ENCODE results near the gene JOSD1. TPM values are rescaled to one million over a fixed set of nuclear protein-coding genes. Genes with fewer than 3 reads are reported as not detected.
A peak's percentile ranks its signal among the peaks of the same experiment; 100 is the strongest.

JOSD1 gene
- total RNA-seq, 4 donors from 2014 or later: 77.6 to 156 (median 121) TPM

DNA sequence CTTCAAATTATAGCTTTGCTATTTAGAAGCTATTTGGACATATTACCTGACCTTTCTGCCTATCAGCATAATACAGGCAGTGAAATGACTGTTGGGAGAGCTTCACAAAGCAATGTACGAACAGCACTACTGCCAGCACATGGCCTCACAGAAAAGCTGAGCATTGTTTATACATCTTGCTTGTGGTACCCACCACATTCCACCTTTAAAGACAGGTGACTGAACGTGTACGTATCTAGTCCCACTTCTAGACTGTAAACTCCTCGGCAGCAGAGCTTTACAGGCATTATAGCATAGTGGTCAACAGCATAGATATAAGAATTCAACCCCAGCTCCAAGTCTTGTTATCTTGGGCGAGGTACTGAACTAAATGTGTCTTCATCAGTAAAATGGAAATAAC, 1.6 kb downstream of the JOSD1 start:
- no peaks in the 10 kb centered on the region for H3K9me3 ChIP-seq
- peak overlapping the region in 3 of 4 donors; percentile 68 to 92 (median 90) for H3K4me3 ChIP-seq
- no peak for DNase-seq
- H3K27ac ChIP-seq: peak overlapping the region in 3 of 4 donors; percentile 92 to 100 (median 97)
- H3K36me3 ChIP-seq: no peaks in the 10 kb centered on the region
- TF ChIP-seq POLR2A (IDR thresholded peaks at IDR 0.05): no peak
- TF ChIP-seq, protein P1, sequence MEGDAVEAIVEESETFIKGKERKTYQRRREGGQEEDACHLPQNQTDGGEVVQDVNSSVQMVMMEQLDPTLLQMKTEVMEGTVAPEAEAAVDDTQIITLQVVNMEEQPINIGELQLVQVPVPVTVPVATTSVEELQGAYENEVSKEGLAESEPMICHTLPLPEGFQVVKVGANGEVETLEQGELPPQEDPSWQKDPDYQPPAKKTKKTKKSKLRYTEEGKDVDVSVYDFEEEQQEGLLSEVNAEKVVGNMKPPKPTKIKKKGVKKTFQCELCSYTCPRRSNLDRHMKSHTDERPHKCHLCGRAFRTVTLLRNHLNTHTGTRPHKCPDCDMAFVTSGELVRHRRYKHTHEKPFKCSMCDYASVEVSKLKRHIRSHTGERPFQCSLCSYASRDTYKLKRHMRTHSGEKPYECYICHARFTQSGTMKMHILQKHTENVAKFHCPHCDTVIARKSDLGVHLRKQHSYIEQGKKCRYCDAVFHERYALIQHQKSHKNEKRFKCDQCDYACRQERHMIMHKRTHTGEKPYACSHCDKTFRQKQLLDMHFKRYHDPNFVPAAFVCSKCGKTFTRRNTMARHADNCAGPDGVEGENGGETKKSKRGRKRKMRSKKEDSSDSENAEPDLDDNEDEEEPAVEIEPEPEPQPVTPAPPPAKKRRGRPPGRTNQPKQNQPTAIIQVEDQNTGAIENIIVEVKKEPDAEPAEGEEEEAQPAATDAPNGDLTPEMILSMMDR (IDR thresholded peaks at IDR 0.05): no peak
- H3K4me1 ChIP-seq: peaks cover 0 to 57% (median 6%) of the 10 kb centered on the region in 4 donors
- no peaks in the 10 kb centered on the region for H3K27me3 ChIP-seq

DNA sequence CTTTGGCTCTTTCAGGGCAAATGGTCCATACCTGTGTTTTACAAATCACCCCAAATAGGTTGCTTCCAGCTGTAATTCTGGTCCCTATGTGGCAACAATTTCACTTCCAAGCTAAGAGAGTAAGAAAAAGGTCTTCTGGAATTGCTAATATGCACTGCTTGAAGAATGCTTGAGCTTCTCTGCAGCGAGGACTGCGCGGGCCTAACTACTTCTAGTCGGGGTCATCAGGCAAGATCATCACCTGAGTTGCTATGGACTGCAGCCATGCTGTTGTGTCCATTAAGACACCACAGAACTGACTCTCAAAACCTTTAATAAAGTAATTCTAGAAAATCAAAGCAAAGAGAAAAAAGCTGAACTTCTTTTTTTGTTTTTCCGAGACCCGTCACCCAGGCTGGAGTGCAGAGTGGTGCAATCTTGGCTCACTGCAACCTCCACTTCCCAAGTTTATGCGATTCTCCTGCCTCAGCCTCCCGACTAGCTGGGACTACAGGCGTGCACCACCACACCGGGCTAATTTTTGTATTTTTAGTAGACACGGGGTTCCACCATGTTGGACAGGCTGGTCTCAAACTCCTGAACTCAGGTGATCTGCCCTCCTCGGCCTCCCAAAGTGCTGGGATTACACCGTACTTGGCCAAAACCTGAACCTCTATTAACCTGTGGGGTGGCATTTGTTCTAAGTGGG, 2.2 kb downstream of the JOSD1 start:
- TF ChIP-seq, protein P1 (IDR thresholded peaks at IDR 0.05): no peak
- no peak for TF ChIP-seq POLR2A (IDR thresholded peaks at IDR 0.05)
- Histone ChIP-seq H3K27me3 (no peaks in the 10 kb centered on the region), H3K4me1 (peaks cover 0 to 58% (median 6%) of the 10 kb centered on the region in 4 donors), H3K36me3 (no peaks in the 10 kb centered on the region), H3K9me3 (no peaks in the 10 kb centered on the region), H3K27ac (peak overlapping the region in 2 of 4 donors; percentile 97 to 100), H3K4me3 (peak overlapping the region in 2 of 4 donors; percentile 68 to 90)
- no peak for DNase-seq

DNA sequence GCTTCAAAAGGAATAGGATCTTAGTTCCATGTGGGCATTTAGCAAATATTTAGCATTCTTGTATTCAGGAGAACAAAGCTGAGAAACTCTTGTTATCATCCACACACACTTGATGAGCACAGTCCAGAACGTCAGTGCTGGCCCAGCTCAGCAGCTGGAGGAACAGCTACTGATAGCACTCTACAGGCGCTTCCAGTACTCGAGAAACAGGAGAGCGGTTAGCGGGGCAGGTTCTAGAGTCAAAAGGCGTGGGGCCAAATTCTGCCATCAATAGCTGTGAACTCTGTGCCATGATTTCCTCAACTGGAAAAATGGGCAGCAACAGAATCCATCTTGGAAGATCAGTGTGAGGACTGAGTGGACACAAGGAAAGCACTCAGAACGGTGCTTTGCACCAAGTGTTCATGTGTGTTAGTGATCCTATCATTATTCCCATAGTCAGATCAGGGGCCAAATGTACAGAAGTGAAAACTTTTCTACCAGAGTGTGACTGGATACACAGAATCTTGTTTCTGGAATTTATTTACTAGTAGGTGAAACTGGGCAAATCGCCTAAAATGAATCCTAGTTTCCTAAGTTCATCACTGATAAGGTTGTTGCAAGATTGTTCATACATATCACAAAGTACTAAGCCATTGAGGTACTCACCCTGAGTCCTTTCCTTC, 3.2 kb downstream of the JOSD1 start:
- Histone ChIP-seq H3K27me3 (no peaks in the 10 kb centered on the region), H3K4me3 (peak overlapping the region in 2 of 4 donors; percentile 68 to 90)
- TF ChIP-seq POLR2A (IDR thresholded peaks at IDR 0.05): peak in 1 of 2 donors; percentile 45
- TF ChIP-seq, protein P1 (IDR thresholded peaks at IDR 0.05): no peak

DNA sequence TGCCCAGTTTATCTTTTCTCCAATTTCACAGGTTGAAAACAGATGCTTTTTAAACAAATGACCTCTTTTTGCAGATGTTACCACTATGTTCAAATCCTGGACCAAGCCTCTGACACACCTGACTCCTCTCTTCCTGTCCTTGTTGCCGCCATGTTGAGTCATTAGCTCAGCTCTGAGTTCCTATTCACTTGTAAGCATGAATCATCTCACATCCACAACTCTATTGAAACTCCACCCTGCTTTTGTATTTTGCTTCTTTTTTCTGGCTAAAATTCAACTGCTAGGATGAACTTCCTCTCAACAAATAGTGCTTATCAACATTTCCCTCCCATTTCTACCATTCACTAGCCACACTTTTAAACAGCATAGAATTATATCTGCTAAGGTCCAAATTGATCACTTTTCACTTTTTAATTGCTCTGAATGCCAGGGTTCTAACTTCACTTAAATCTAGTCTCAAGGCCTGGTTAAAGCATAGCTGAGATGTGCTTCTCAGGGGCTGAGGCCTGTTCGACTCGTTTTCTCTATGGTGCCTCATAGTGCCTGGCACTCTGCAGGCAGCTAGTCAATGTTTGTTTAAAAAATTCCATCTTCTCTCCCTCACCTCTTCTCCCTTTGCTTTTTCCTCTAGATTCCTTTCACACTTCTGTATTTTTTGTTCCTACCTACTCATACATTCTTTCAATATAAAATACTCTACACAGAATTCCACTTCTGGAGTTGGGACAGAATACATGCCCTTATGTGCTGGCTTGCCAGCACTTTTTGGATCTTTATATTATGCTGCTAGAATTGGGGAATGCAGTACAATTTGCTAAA, 3.9 kb downstream of the JOSD1 start:
- Histone ChIP-seq H3K27me3 (no peaks in the 10 kb centered on the region), H3K9me3 (no peaks in the 10 kb centered on the region), H3K36me3 (peaks cover 0 to 7% (median 0%) of the 10 kb centered on the region in 3 donors), H3K27ac (peak overlapping the region in 3 of 4 donors; percentile 75 to 100 (median 93)), H3K4me1 (peaks cover 0 to 67% (median 6%) of the 10 kb centered on the region in 4 donors), H3K4me3 (peak overlapping the region in 2 of 4 donors; percentile 68 to 90)
- TF ChIP-seq, protein P1 (IDR thresholded peaks at IDR 0.05): no peak
- peak in 1 of 2 donors; percentile 49 for TF ChIP-seq POLR2A (IDR thresholded peaks at IDR 0.05)
- peak in 1 of 3 donors; percentile 62 for DNase-seq

More for the DNA sequence above, 3.2 kb downstream of the JOSD1 start:
- Histone ChIP-seq H3K36me3 (no peaks in the 10 kb centered on the region), H3K9me3 (no peaks in the 10 kb centered on the region), H3K4me1 (peaks cover 0 to 68% (median 6%) of the 10 kb centered on the region in 4 donors), H3K27ac (peak overlapping the region in 3 of 4 donors; percentile 75 to 100 (median 93))
- DNase-seq: peak in 1 of 3 donors; percentile 59

DNA sequence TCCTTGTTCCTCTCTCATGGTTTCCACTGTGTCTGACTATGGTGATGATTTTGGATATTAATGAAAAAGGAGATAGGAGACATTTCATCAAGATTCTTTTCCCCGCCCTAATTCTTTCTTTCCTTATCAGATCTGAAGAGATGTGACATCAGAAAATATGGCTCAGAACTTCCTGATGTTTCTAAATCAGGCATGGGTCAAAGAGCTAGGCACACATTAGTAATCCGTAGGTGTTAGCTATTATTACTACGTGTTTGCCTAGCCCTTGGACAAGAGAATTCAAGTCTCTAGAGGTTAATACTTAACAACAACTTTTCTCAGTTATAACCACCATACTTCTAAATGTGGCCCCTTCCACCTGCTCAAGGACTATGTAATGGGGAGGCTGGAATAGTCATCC, 5.8 kb downstream of the JOSD1 start:
- DNase-seq: no peak
- H3K36me3 ChIP-seq: peaks cover 0 to 9% (median 0%) of the 10 kb centered on the region in 3 donors
- no peaks in the 10 kb centered on the region for H3K9me3 ChIP-seq
- no peaks in the 10 kb centered on the region for H3K27me3 ChIP-seq
- peaks cover 0 to 71% (median 6%) of the 10 kb centered on the region in 4 donors for H3K4me1 ChIP-seq
- peak overlapping the region in 3 of 4 donors; percentile 75 to 100 (median 93) for H3K27ac ChIP-seq
- TF ChIP-seq POLR2A (IDR thresholded peaks at IDR 0.05): peak; percentile 34 to 84
- TF ChIP-seq, protein P1 (IDR thresholded peaks at IDR 0.05): no peak
- H3K4me3 ChIP-seq: no peak overlapping the region
